HG03135 (cell line): ENCODE measurements around the gene CLEC16A.

Source experiments
- ATAC-seq: cut with Tn5 transposase; IDR thresholded peaks from one replicate; pipeline ENCODE4 v1.9.1; 2021; ENCODE audit warnings: mild to moderate bottlenecking, moderate library complexity; ENCODE audit not compliant: unreplicated experiment

The CLEC16A gene

GRCh38 chr16:11033629-11034420 lies 89.5 kb downstream of the CLEC16A start:
- no peak for ATAC-seq

DNA sequence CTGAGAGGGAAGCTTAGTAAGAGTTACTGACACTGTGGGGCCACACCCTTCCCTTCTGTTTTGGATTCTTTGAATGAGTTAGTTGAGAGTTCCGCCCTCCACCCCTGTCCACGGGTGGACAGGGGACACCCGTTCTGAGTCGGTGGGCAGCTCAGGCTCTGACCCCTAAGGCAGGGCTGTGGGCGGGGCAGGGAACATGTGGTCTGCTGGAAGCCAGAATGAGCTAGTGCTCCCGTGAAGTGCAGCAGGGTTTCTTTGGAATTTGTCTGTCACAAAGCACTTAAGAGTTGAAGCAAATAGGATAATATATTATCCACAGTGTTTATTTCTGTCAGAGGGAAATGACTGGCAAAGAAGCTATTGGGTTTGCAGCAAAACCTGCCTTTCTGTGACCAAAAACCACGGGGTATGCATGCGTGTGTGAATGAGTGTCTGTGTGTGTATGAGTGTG lies 90.1 kb downstream of the CLEC16A start:
- no peak for ATAC-seq

DNA sequence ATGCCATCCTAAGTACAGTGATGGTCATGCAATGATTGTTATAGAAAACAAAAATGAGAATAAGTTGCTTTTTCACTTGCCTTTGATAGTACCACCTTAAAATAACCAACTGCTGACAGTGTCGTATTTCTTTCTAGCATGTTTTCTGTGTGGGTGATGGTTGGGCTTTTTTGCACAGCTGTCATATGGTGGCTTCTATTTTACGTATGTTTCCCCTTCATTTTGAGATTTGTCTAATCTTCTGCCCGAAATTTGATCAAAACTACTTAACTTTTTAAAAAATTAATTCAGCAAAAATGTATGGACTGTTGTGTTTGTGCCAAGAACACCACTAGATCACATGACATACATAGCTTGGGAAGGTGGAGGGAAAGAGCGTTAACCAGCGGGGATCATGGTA lies 90.7 kb downstream of the CLEC16A start:
- ATAC-seq = no peak

GRCh38 chr16:11036040-11036439 lies 91.7 kb downstream of the CLEC16A start:
- ATAC-seq = no peak

GRCh38 chr16:11036868-11037410 lies 92.6 kb downstream of the CLEC16A start:
- ATAC-seq = no peak

DNA sequence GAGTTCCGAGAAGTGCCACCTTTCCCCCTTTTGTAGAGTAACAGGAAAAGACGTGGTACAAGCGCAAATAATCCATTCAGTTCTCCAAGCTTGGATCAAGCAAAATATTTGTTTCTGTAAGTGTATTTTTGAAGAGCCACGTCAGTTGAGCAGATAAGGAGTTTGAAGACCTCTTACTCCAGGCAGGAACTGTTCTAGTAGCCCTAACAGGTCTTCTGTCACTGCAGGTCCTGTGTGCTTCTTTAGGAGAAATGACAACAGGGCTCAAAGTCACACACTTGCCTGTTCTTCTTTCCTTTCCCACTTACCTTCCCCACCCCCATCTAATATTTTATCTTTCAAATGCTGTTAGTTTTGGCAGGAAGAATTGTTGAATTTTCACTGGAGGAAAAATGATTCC lies 93.9 kb downstream of the CLEC16A start:
- ATAC-seq = no peak

- ATAC-seq = no peak
Measured at GRCh38 chr16:11038777-11039176, 94.4 kb downstream of the CLEC16A start.

- no peak for ATAC-seq
Measured at GRCh38 chr16:11039726-11040125, 95.4 kb downstream of the CLEC16A start.

DNA sequence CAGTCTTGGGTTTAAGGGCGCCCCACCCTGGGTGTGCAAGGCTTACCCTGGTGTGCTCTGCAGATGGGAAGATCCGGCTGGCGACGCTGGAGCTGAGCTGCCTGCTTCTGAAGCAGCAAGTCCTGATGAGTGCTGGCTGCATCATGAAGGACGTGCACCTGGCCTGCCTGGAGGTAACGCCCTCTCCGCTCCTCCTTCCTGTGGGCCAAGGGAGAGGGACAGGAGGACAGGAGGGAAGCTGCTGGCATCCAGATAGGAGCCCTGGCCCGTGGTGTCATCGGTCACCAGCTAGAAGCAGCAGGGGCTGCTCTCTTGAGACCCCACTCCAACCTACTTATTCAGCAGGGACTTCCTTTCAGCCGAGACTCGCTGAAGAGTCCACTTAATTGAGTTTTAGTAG lies 97.8 kb downstream of the CLEC16A start:
- no peak for ATAC-seq

DNA sequence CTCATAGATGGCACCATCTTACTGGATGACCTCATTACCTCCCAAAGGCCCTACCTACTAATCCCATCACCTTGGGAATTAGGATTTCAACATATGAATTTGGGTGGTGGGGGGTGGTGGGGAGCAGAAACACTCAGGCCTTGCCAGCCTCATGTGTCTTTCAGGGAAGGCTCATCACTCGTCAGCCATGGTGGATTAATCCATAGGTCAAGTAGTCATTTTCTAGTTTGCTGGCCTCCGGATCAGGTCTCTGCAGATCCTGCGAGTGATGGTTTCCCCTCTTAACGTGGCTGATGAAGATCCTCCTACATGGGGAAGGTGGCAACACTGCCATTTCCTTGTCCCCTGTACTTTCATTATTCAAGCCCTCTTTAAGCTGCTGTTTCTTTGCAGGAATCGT lies 101.1 kb downstream of the CLEC16A start:
- no peak for ATAC-seq

- no peak for ATAC-seq
Measured at GRCh38 chr16:11045846-11046245, 101.5 kb downstream of the CLEC16A start.

GRCh38 chr16:11046382-11046931 lies 102.1 kb downstream of the CLEC16A start:
- no peak for ATAC-seq

- ATAC-seq = no peak
Measured at GRCh38 chr16:11047057-11047456, 102.7 kb downstream of the CLEC16A start.

GRCh38 chr16:11047939-11048800 lies 103.8 kb downstream of the CLEC16A start:
- no peak for ATAC-seq

DNA sequence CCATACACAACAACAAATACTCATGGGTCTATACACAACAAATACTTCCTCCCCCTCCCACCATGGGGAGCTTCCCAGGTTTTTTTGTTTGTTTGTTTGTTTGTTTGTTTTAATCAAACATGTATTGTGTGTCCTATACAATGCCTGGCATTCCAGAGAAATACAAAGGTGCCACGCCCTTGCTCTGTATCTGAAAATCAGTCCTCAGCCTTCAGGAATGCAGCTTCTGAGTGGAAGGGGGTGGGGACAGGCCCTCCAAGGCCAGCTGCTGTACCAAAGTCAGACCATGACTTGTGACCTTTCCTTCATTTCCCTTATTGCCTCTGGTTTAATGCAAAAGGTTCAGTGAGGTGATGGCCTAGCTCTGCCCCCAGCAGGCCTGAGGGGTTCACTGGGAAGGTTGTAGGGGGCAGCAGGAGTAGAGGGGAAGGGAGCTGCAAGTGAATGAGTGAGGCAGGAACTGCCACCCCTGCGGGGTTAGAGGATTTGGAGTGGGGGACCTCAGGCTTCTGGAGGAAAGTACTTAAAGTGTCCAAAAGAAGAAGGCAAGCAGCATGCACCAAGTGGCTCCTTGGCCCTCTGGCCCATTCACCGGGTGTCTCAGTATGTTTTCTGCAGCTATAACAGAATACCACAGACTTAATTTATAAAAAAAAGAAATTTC lies 105.2 kb downstream of the CLEC16A start:
- ATAC-seq = no peak

DNA sequence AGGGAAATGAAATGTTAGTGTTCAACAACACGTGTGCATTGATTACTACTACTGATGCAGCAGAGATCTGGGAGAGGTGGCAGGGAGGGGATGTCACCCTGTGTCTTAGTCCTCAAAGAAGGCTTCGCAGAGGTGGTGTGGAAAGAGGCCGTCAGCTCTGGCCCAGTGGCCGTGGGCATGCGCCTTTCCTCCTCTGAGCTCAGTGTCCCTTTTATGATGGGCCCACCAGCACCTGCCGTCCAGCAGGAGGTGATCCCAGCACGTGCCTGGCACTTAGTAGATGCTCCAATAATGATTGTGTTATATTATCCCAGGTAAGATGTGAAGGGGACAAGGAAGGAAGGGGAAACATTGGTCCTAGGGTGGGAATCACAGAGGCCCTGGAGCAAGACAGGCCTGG lies 106.2 kb downstream of the CLEC16A start:
- no peak for ATAC-seq

DNA sequence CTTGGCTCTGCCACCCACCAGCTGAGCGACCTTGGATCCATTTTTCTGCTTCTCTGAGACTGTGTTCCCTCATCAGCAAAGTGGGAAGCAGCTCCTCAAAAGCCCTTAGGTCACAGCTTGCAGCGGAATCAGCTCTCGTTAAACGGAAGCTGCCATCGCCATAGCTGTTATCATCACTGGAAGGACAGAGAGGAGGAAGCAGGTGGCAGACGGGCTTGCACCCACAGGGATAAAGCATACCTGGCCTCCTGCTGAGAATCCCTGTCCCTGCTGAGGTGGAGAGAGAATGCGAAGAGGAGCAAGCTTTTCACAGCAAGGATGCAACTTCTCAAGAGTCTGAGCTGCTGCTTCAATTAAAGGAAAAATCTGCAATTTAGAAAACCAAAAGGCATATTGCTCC lies 106.6 kb downstream of the CLEC16A start:
- ATAC-seq = no peak

GRCh38 chr16:11051430-11051829 lies 107.1 kb downstream of the CLEC16A start:
- ATAC-seq = no peak

DNA sequence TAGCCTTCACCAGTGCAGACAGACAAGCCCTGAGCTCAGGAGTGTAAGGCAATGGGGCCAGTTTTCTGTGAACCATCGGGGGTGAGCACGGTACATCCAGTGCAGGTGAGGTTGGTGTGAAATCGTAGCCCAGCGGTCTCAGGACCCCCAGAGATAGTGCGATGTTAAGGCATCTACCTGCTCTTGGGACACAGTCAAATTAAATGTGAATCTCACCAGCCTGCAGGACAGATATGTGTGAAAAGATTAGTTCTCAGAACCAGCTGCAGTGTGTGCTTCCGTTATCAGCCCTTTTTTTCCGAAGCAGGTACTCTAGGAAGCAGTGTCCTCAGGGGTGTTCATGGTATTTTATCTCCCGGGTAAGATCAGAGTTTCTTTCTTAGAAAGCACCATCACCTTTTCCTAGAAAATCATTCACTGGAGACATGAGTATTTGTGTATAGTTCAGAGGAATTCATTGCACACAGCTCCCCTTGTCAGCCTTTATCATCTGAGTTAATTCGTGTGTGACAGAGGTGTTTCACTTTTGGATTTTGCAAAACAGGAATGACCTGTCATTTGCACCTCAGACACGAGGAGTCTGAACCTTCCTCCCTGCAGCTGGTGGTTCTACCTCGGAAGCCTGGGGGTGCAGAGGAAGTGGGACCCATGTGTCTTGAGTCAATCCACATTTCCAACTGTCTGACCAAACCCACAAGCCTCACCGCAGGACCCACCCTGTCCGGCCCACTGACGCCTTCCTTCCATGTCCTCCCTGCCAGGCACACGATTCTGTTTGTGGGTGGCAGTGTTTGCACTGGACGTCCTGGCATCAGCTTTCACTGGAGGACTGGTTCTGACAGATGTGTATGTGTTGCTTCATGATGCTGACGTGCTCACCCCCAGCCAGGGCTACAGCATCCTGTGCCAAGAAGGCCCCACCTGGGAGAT lies 107.8 kb downstream of the CLEC16A start:
- ATAC-seq = peak; percentile 82

GRCh38 chr16:11053916-11054460 lies 109.6 kb downstream of the CLEC16A start:
- no peak for ATAC-seq
